ENCODE results near the gene KCNC3. TPM values are rescaled to one million over a fixed set of nuclear protein-coding genes. Genes with fewer than 3 reads are reported as not detected.
A peak's percentile ranks its signal among the peaks of the same experiment; 100 is the strongest.

KCNC3 gene
- total RNA-seq, 2 donors from 2014 or later, result 8.6 to 10.7 TPM

DNA sequence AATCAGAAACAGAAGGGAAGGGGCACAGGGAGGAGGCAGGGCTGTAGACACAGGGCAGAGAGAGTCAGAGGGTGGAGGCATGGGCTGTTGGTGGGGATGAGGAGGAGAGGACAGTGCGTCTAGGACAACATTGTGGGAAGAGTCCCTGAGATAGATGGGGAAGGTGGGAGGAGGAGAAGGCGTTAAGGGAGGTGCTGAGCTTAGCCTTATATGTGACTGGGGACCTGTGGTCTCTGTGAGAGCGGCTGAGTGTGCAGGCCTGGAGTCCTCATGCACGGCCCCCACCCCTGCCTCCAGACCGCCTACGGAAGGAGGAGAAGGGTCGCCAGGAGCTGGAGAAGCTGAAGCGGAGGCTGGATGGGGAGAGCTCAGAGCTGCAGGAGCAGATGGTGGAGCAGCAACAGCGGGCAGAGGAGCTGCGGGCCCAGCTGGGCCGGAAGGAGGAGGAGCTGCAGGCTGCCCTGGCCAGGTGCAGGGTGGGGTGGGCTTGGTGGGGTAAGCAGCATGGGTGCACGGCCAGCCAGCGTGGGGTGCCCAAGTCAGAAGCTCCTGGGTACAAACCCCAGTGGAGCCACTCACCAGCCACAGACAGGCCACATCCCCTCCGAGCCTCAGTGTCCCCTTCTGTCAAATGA is 56.8 kb downstream of the KCNC3 start:
- no peak overlapping the region for H3K4me3 Mint-ChIP-seq
- H3K36me3 ChIP-seq (ENCODE audit: control insufficient read depth, insufficient read depth, low read length), result no peaks in the 10 kb centered on the region
- WGBS, 2 experiments (ENCODE audit: insufficient coverage in 1 of 2, insufficient read length in 1 of 2), result 87 to 88% methylated on average over 13 to 14 of the region's 14 CpGs
- no peak overlapping the region for H3K27ac ChIP-seq (ENCODE audit: low read depth, low read length)
- H3K9me3 ChIP-seq (ENCODE audit: control insufficient read depth, low read length), result no peaks in the 10 kb centered on the region
- no peak overlapping the region for H3K9ac ChIP-seq (ENCODE audit: extremely low read depth, low read length, poor library complexity, severe bottlenecking)
- peak; percentile 36 for DNase-seq
- H3K4me1 Mint-ChIP-seq, result no peaks in the 10 kb centered on the region
- no peaks in the 10 kb centered on the region for H3K27me3 Mint-ChIP-seq (ENCODE audit: insufficient read depth)
- no peak overlapping the region for H3K27ac Mint-ChIP-seq
- no peaks in the 10 kb centered on the region for H3K4me1 ChIP-seq (ENCODE audit: control insufficient read depth, insufficient read depth, low read length)
- H3K9me3 Mint-ChIP-seq, result no peaks in the 10 kb centered on the region
- H3K4me3 ChIP-seq (ENCODE audit: low read length), result no peak overlapping the region
- no peaks in the 10 kb centered on the region for H3K27me3 ChIP-seq (ENCODE audit: control insufficient read depth, insufficient read depth, low read length, poor library complexity, severe bottlenecking)
- TF ChIP-seq, protein P1, sequence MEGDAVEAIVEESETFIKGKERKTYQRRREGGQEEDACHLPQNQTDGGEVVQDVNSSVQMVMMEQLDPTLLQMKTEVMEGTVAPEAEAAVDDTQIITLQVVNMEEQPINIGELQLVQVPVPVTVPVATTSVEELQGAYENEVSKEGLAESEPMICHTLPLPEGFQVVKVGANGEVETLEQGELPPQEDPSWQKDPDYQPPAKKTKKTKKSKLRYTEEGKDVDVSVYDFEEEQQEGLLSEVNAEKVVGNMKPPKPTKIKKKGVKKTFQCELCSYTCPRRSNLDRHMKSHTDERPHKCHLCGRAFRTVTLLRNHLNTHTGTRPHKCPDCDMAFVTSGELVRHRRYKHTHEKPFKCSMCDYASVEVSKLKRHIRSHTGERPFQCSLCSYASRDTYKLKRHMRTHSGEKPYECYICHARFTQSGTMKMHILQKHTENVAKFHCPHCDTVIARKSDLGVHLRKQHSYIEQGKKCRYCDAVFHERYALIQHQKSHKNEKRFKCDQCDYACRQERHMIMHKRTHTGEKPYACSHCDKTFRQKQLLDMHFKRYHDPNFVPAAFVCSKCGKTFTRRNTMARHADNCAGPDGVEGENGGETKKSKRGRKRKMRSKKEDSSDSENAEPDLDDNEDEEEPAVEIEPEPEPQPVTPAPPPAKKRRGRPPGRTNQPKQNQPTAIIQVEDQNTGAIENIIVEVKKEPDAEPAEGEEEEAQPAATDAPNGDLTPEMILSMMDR (conservative IDR thresholded peaks at IDR 0.05), result no peak
- peaks cover 27% of the 10 kb centered on the region for H3K36me3 Mint-ChIP-seq (ENCODE audit: low read depth)

DNA sequence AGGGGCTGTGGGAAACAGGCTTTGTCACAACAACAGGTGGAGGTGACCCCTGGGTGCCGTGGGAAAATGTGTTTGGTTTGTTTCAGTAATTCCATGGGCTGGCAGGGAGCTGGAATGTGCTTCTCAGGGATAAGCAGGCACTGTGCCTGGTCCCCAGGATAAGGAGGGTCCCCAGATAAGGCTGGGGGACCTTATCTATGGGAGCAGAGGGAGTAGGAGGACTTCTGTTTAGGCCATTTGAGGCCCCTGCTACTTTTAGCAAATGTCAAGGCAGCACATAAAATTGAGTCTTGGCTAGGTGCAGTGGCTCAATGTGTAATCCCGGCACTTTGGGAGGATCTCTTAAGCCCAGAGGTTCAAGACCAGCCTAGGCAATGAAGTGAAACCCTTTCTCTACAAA is 59.5 kb downstream of the KCNC3 start:
- no peaks in the 10 kb centered on the region for H3K9me3 Mint-ChIP-seq
- no peaks in the 10 kb centered on the region for H3K36me3 ChIP-seq (ENCODE audit: control insufficient read depth, insufficient read depth, low read length)
- H3K4me3 ChIP-seq (ENCODE audit: low read length), result no peak overlapping the region
- WGBS, 2 experiments (ENCODE audit: insufficient coverage in 1 of 2, insufficient read length in 1 of 2), result 71 to 76% methylated on average over 2 of the region's 2 CpGs
- H3K9ac ChIP-seq (ENCODE audit: extremely low read depth, low read length, poor library complexity, severe bottlenecking), result no peak overlapping the region
- H3K27me3 Mint-ChIP-seq (ENCODE audit: insufficient read depth), result no peaks in the 10 kb centered on the region
- no peak overlapping the region for H3K27ac ChIP-seq (ENCODE audit: low read depth, low read length)
- H3K36me3 Mint-ChIP-seq (ENCODE audit: low read depth), result peaks cover 21% of the 10 kb centered on the region
- no peak for DNase-seq
- H3K4me3 Mint-ChIP-seq, result no peak overlapping the region
- TF ChIP-seq, protein P1 (conservative IDR thresholded peaks at IDR 0.05), result no peak
- H3K4me1 Mint-ChIP-seq, result no peaks in the 10 kb centered on the region
- no peak overlapping the region for H3K27ac Mint-ChIP-seq
- no peaks in the 10 kb centered on the region for H3K4me1 ChIP-seq (ENCODE audit: control insufficient read depth, insufficient read depth, low read length)
- no peaks in the 10 kb centered on the region for H3K27me3 ChIP-seq (ENCODE audit: control insufficient read depth, insufficient read depth, low read length, poor library complexity, severe bottlenecking)
- H3K9me3 ChIP-seq (ENCODE audit: control insufficient read depth, low read length), result peaks cover 2% of the 10 kb centered on the region

DNA sequence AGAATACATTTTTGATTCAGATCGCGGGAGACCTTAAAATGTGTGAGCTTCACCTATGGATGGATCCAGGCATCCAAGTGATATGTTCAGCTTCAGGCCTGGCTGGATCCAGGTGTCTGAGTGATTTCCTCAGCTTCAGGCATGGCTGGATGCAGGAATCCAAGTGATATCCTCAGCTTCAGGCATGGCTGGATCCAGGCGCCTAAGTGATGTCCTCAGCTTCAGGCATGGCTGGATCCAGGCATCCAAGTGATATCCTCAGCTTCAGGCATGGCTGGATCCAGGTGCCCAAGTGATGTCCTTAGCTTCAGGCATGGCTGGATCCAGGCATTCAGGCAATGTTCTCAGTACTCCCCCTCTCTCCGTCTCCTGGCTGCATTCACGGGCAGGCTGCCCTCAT is 60.7 kb downstream of the KCNC3 start:
- Histone ChIP-seq H3K9me3 (ENCODE audit: control insufficient read depth, low read length) (peaks cover 7% of the 10 kb centered on the region), H3K9ac (ENCODE audit: extremely low read depth, low read length, poor library complexity, severe bottlenecking) (no peak overlapping the region), H3K4me3 (ENCODE audit: low read length) (no peak overlapping the region), H3K27ac (ENCODE audit: low read depth, low read length) (no peak overlapping the region), H3K36me3 (ENCODE audit: control insufficient read depth, insufficient read depth, low read length) (no peaks in the 10 kb centered on the region), H3K4me1 (ENCODE audit: control insufficient read depth, insufficient read depth, low read length) (no peaks in the 10 kb centered on the region), H3K27me3 (ENCODE audit: control insufficient read depth, insufficient read depth, low read length, poor library complexity, severe bottlenecking) (no peaks in the 10 kb centered on the region)
- Mint-ChIP-seq H3K4me1 (no peaks in the 10 kb centered on the region), H3K27me3 (ENCODE audit: insufficient read depth) (no peaks in the 10 kb centered on the region), H3K9me3 (no peaks in the 10 kb centered on the region), H3K4me3 (no peak overlapping the region), H3K36me3 (ENCODE audit: low read depth) (peaks cover 28% of the 10 kb centered on the region), H3K27ac (no peak overlapping the region)
- DNase-seq, result no peak
- TF ChIP-seq, protein P1 (conservative IDR thresholded peaks at IDR 0.05), result no peak
- WGBS, 2 experiments (ENCODE audit: insufficient coverage in 1 of 2, insufficient read length in 1 of 2), result 94 to 100% methylated on average over 4 to 5 of the region's 5 CpGs

Measured in endodermal cell (in vitro differentiated cells).